Activated CD4-positive, alpha-beta memory T cell treated with anti-CD3 and anti-CD28 coated beads, Interleukin-2, amount 10 ng/mL, durations not matched to agents 7 days and 5 days (primary cell): Measurements from ENCODE around the gene ACADSB. TPM values are rescaled to one million over a fixed set of nuclear protein-coding genes. Genes with fewer than 3 reads are reported as not detected.
A peak's percentile ranks its signal among the peaks of the same experiment; 100 is the strongest.

Experiments
- CTCF ChIA-PET: fragments of 350-600 bp; sonication (Branson Sonifier 250); formaldehyde crosslinking; loops from one replicate; lab custom pipeline; 2021; ENCODE audit warnings: antibody characterized with exemption, inconsistent platforms; lab: Charles Lee
- POLR2A ChIA-PET: fragments of 350-600 bp; sonication (Branson Sonifier 250); formaldehyde crosslinking; loops from one replicate; lab custom pipeline; 2021; ENCODE audit warnings: antibody characterized with exemption; lab: Charles Lee
- DNase-seq: peaks from one replicate; pipeline ENCODE4 v3.0.0-alpha.2; 2020
- H3K27ac Mint-ChIP-seq: one replicate; pipeline ENCODE4 v1.8.0; 2021; ENCODE audit warnings: mild to moderate bottlenecking, mixed read lengths
- H3K27me3 Mint-ChIP-seq: one replicate; pipeline ENCODE4 v1.8.0; 2021; ENCODE audit warnings: mixed read lengths
- H3K36me3 Mint-ChIP-seq: one replicate; pipeline ENCODE4 v1.8.0; 2021; ENCODE audit warnings: low read depth, mixed read lengths
- H3K4me1 Mint-ChIP-seq: one replicate; pipeline ENCODE4 v1.8.0; 2021; ENCODE audit warnings: mixed read lengths
- H3K4me3 Mint-ChIP-seq: one replicate; pipeline ENCODE4 v1.8.0; 2021; ENCODE audit warnings: mild to moderate bottlenecking, mixed read lengths
- H3K9me3 Mint-ChIP-seq: one replicate; pipeline ENCODE4 v1.8.0; 2021; ENCODE audit warnings: mixed read lengths
- total RNA-seq, 2 experiments: library from RNA; stranded (reverse); gene quantifications; one replicate each; pipeline ENCODE4 v1.2.3, GENCODE V29; 2021

ACADSB gene
- total RNA-seq, result 10 to 100 TPM; 21.2 to 21.7 TPM

DNA sequence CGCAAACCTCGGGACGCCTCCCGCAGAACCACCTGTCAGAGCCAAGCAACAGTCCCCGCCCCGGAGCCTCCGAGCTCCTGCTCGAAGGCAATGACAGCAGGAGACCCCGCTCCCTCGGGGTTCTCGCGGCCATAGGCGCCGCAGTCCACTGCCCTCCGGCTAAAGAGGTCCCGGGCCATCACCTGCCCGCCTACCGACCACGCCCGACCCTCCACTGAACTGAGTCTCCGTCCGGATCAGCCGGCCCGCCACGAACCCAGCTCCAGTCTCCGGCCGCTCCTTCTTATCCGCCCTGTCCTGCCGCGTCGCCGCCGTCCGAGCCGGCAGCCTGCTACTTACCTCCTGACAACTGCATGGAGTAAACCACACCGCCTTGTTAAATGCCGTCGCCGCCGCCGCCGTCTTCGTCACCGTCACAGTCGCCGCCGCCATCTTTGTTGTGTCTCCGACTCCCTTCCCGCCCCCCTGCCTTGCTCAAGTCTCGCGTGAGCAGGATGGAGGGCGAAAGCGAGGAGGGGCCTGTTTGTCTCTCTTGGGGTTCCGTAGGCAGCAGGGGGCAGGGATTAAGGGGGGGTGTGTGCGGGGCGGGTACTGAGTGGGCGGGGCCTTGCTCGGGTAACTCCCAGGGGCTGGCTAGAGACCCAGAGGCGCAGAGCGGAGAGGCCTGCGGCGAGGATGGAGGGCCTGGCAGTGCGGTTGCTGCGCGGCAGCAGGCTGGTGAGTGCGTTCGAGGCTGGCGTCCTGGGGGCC is at the start of gene ACADSB, which contains the start of gene IKZF5:
Gene ACADSB (plus strand): TSS at position 652 of the 750 bp plus-strand sequence. CDS start 24 bp downstream, at position 676.
Gene IKZF5 (minus strand): TSS at position 441 of the 750 bp plus-strand sequence. CDS start 10,170 bp downstream, outside the sequence.
- Mint-ChIP-seq H3K27me3 (no peaks in the 10 kb centered on the region), H3K9me3 (no peaks in the 10 kb centered on the region), H3K27ac (peak within 1 kb of the TSS; percentile 91), H3K36me3 (peaks cover 11% of the 10 kb centered on the region), H3K4me1 (peaks cover 41% of the 10 kb centered on the region), H3K4me3 (peak within 1 kb of the TSS; percentile 93)
- POLR2A ChIA-PET, result interaction anchor here (0.9 to 4.4 kb wide), 12 partner anchors 10 to 233 kb away, joined by 3 to 49 read pairs (median 6); partner anchors contain the start of genes BUB3, C10orf88, FAM24B and PSTK
- peak; percentile 97 for DNase-seq
- CTCF ChIA-PET, result interaction anchor here (1.0 to 4.3 kb wide), 3 partner anchors 10 to 28 kb away, joined by 4 to 29 read pairs (median 7); partner anchors contain the start of gene PSTK

DNA sequence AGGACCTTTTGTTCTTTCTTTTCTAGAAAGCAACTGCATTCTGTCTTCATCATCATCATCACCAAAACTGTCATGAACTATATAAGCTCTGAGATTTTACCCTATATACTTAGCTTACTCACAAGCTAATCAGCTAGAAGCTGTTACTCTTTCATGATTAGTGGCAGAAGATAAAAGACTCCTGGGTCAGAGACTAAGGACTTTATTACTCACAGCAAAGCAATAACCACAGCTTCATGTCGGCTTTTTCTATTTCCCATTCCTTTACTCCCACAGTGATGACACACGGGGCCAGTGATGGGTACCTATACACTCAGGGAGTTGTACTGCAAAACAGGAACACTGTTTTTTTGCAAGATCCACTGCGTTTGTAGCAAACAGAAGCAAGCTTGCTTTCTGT is 46.4 kb upstream of the ACADSB start:
- Mint-ChIP-seq H3K27ac (no peak overlapping the region), H3K27me3 (peaks cover 14% of the 10 kb centered on the region), H3K9me3 (peaks cover 17% of the 10 kb centered on the region), H3K36me3 (peaks cover 2% of the 10 kb centered on the region), H3K4me3 (no peak overlapping the region), H3K4me1 (no peaks in the 10 kb centered on the region)
- ChIA-PET POLR2A (no interaction called here), CTCF (interaction anchor here (0.8 kb wide), 1 partner anchor 17 kb away, joined by 3 read pairs; no protein-coding TSS in a partner anchor)
- DNase-seq, result no peak

DNA sequence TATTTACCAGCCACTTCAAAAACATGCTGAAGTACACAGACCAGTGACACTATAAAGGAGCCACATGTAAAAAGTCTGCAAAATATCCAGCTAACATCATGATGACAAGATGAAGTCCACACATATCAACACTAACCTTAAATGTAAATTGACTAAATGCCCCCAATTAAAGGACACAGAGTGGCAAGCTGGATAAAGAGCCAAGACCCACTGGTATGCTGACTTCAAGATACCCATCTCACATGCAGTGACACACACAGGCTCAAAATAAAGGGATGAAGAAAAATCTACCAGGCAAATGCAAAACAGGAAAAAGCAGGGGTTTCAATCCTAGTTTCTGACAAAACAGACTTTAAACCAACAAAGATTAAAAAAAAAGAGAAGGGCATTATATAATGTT is 41.9 kb upstream of the ACADSB start:
- Mint-ChIP-seq H3K27me3 (peaks cover 23% of the 10 kb centered on the region), H3K27ac (no peak overlapping the region), H3K36me3 (peaks cover 2% of the 10 kb centered on the region), H3K9me3 (peaks cover 21% of the 10 kb centered on the region), H3K4me1 (no peaks in the 10 kb centered on the region), H3K4me3 (no peak overlapping the region)
- POLR2A ChIA-PET, result no interaction called here
- no peak for DNase-seq
- CTCF ChIA-PET, result interaction anchor here (2.1 kb wide), 1 partner anchor 12 kb away, joined by 7 read pairs; the partner anchor contains the start of gene PSTK

DNA sequence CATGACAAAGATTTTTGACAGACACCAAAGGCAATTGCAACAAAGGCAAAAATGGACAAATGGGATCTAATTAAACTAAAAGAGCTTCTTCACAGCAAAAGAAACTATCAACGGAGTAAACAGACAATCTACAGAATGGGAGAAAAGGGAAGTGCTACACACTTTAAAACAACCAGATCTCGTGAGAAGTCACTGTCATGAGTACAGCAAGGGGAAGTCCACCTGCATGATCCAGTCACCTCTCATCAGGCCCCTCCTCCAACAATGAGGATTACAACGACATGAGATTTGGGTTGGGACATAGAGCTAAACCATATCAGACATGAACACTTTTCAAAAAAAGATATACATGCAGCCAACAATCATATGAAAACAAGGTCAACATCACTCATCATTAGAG is 40.1 kb upstream of the ACADSB start:
- DNase-seq, result no peak
- H3K4me1 Mint-ChIP-seq, result no peaks in the 10 kb centered on the region
- no peak overlapping the region for H3K27ac Mint-ChIP-seq
- peaks cover 2% of the 10 kb centered on the region for H3K36me3 Mint-ChIP-seq
- POLR2A ChIA-PET, result no interaction called here
- peaks cover 22% of the 10 kb centered on the region for H3K27me3 Mint-ChIP-seq
- CTCF ChIA-PET, result interaction anchor here (1.8 kb wide), 1 partner anchor 12 kb away, joined by 3 read pairs; the partner anchor contains the start of gene PSTK
- H3K4me3 Mint-ChIP-seq, result no peak overlapping the region
- H3K9me3 Mint-ChIP-seq, result peaks cover 21% of the 10 kb centered on the region

DNA sequence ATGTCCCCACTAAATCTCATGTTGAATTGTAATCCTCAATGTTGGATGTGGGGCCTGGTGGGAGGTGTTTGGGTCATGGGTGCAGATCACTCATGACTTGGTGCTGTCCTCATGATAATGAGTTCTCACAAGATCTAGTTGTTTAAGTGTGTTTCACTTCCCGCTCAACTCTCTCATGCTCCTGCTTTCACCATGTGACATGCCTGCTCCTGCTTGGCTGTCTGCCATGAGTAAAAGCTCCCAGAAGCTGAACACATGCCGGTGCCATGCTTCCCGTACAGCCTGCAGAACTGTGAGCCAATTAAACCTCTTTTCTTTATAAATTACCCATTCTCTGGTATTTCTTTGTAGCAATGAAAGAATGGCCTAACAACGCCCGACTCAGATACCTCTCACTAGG is 34.8 kb upstream of the ACADSB start:
- H3K4me1 Mint-ChIP-seq, result no peaks in the 10 kb centered on the region
- CTCF ChIA-PET, result no interaction called here

DNA sequence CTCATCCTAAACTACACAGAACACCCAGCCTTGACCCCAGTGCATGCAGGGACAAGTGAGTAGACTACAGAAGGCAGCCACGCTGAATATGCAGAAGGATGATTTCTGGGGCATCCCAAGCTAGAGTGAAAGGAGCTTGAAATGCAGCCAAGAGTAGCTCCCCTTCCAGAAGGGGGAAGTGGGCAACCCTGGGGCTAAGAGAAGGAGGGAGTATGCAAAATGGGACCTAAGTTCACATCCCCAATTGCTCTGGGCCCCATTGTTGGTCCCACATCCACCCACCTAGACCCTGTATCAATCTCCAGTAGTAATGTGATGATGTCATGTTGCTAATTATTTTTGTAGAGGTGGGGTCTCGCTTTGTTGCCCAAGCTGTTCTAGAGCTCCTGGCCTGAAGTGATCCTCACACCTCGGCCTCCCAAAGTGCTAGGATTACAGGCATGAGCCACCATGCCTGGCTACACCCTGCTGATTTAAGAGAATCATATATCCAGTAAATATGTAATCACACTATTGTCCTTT is 34.2 kb upstream of the ACADSB start:
- DNase-seq, result no peak
- H3K36me3 Mint-ChIP-seq, result no peaks in the 10 kb centered on the region
- H3K4me3 Mint-ChIP-seq, result no peak overlapping the region
- POLR2A ChIA-PET, result no interaction called here
- no peaks in the 10 kb centered on the region for H3K4me1 Mint-ChIP-seq
- CTCF ChIA-PET, result no interaction called here
- H3K27ac Mint-ChIP-seq, result no peak overlapping the region
- peaks cover 5% of the 10 kb centered on the region for H3K27me3 Mint-ChIP-seq
- H3K9me3 Mint-ChIP-seq, result no peaks in the 10 kb centered on the region

More for the DNA sequence above, 34.8 kb upstream of the ACADSB start:
- Mint-ChIP-seq H3K36me3 (no peaks in the 10 kb centered on the region), H3K4me3 (no peak overlapping the region), H3K27me3 (peaks cover 5% of the 10 kb centered on the region), H3K27ac (no peak overlapping the region), H3K9me3 (no peaks in the 10 kb centered on the region)
- POLR2A ChIA-PET, result no interaction called here
- no peak for DNase-seq

DNA sequence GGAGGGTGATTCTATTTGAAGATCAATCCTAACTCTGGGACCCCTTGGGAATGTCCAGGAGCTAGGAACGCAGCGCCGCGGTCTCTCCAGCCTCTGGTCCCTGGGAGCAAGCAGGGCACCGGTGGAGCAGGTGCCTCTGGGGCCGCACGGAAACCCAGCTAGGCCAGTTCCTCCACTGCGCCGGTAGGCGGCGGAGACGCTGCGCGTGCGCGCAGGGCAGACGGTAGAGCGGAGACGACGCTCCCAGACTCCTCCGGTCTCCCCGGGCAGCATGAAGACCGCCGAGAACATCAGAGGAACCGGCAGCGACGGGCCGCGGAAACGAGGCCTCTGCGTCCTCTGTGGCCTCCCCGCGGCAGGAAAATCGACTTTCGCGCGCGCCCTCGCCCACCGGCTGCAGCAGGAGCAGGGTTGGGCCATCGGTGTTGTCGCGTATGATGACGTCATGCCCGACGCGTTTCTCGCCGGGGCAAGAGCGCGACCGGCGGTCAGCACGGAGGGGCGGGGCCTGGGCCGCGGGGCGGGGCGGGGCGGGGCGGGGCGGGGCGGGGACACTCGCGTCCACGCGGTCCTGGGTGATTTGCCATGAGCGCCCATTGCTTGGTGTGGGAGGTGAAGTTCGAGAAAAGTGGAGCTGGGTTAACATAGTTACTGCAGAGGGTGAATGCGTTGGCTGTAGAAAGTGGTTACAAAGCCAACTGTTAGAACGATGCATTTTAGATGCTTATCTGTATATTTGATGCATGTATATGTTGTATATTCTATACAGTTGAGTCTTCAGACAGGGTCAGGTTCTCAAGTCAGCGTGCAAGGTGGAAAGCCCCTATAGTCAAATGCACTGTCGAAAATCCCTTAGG is 28.4 kb upstream of the ACADSB start, which contains the start of gene PSTK:
Gene PSTK (plus strand): TSS at position 193 of the 857 bp plus-strand sequence. CDS start 79 bp downstream, at position 272.
- Mint-ChIP-seq H3K4me3 (peak within 1 kb of the TSS; percentile 80), H3K9me3 (no peaks in the 10 kb centered on the region), H3K27me3 (no peaks in the 10 kb centered on the region), H3K4me1 (peaks cover 15% of the 10 kb centered on the region), H3K27ac (peak within 1 kb of the TSS; percentile 84), H3K36me3 (no peaks in the 10 kb centered on the region)
- CTCF ChIA-PET, result interaction anchor here (1.0 to 3.2 kb wide), 12 partner anchors 11 to 103 kb away, joined by 3 to 29 read pairs (median 5); partner anchors contain the start of genes ACADSB, C10orf88 and IKZF5
- POLR2A ChIA-PET, result interaction anchor here (0.6 to 4.5 kb wide), 10 partner anchors 9 to 174 kb away, joined by 3 to 49 read pairs (median 5); partner anchors contain the start of genes ACADSB, BUB3, C10orf88 and FAM24B
- peak; percentile 89 for DNase-seq

DNA sequence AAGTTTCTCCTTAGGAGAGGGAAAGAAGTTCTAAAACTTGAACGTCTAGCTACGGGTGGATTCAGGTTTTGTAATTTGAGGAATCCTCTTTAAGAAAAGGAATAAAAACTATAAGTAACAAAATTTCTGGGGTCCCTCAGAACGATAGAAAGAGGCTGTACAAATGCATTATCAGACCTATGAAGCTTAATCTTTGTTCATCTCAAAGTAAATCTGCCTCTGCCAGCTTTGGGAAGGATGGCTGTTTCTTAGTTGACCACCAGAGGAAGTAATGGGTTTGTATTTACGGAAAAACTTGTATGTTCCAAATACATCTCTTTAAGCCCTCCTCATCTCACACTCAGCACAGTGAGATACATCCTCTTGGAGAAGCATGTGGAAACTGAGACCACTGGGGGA is 27.7 kb upstream of the ACADSB start:
- H3K9me3 Mint-ChIP-seq, result no peaks in the 10 kb centered on the region
- ChIA-PET POLR2A (interaction anchor here (0.6 to 4.5 kb wide), 10 partner anchors 8 to 173 kb away, joined by 3 to 49 read pairs (median 5); partner anchors contain the start of genes ACADSB, BUB3, C10orf88 and FAM24B), CTCF (interaction anchor here (1.1 to 3.2 kb wide), 9 partner anchors 10 to 104 kb away, joined by 3 to 29 read pairs (median 6); partner anchors contain the start of genes ACADSB, C10orf88 and IKZF5)
- H3K4me1 Mint-ChIP-seq, result peaks cover 15% of the 10 kb centered on the region
- peak overlapping the region; percentile 84 for H3K27ac Mint-ChIP-seq
- H3K27me3 Mint-ChIP-seq, result no peaks in the 10 kb centered on the region
- DNase-seq, result no peak
- no peaks in the 10 kb centered on the region for H3K36me3 Mint-ChIP-seq
- H3K4me3 Mint-ChIP-seq, result peak overlapping the region; percentile 80

DNA sequence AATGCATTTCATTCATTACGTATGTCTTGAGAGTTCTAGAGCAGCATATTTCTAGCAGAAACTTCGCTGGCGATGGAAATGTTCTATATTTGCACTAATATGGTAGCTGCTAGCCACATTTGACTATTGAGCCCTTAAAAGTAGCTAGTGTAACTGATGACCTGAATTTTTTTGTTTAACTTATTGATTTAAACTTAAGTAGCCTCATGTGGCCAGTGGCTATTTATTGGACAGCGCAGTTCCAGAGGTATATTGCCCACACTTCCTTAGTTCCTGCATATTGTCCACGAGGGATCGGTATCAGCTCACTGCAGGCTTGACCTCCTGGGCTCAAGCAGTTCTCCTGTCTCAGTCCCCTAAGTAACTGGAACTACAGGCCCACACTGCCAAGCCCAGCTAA is 24.9 kb upstream of the ACADSB start:
- no peak overlapping the region for H3K4me3 Mint-ChIP-seq
- no peaks in the 10 kb centered on the region for H3K9me3 Mint-ChIP-seq
- peaks cover 2% of the 10 kb centered on the region for H3K36me3 Mint-ChIP-seq
- CTCF ChIA-PET, result interaction anchor here (0.5 to 2.0 kb wide), 2 partner anchors 24 to 575 kb away, joined by 3 to 7 read pairs; no protein-coding TSS in a partner anchor
- no peak overlapping the region for H3K27ac Mint-ChIP-seq
- no peak for DNase-seq
- H3K4me1 Mint-ChIP-seq, result peaks cover 15% of the 10 kb centered on the region
- POLR2A ChIA-PET, result interaction anchor here (0.8 to 2.0 kb wide), 2 partner anchors 24 to 30 kb away, joined by 3 to 7 read pairs; partner anchors contain the start of genes ACADSB, C10orf88 and IKZF5
- H3K27me3 Mint-ChIP-seq, result no peaks in the 10 kb centered on the region

DNA sequence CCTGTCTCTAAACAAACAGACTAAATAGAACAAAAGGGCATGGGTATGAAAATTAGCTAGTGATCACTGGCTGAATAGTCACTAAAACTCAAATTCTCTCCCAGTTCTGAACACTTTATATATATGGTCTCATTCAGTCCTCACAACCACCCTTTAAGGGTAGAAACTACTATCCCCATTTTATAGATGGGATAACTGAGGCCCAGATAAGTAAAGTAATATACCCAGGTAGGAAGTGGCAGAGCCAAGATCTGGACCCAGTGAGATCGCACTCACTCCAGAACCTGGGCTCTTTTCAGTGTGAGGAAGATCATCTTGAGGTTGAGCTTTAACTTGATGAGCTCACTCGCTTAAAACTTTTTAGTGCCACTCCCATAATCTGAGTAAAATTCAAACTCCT is 24.1 kb upstream of the ACADSB start:
- Mint-ChIP-seq H3K27me3 (no peaks in the 10 kb centered on the region), H3K4me3 (no peak overlapping the region), H3K4me1 (peaks cover 14% of the 10 kb centered on the region), H3K36me3 (peaks cover 2% of the 10 kb centered on the region), H3K27ac (no peak overlapping the region), H3K9me3 (no peaks in the 10 kb centered on the region)
- DNase-seq, result no peak
- CTCF ChIA-PET, result interaction anchor here (2.0 kb wide), 1 partner anchor 23 kb away, joined by 7 read pairs; no protein-coding TSS in a partner anchor
- POLR2A ChIA-PET, result interaction anchor here (1.3 to 2.0 kb wide), 2 partner anchors 23 to 24 kb away, joined by 4 to 7 read pairs; partner anchors contain the start of genes ACADSB and IKZF5

DNA sequence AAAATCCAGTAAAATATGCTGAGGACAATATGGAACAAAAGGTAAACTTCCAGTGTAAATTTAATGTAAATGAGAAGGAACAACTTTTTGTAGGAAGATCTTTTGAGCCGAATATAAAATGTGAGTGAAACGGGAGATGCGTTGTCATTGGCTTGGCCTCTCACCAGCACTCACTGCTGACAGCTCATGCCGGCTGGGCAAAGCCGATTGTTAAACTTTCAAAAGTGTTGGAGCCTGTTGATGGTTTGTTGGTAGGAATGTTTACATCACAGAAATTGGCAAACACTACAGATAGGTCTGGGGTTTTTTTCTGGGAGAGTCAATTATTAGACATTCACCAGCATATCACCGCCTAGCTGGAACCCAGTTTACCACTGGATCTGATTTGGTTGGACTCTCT is 22.5 kb upstream of the ACADSB start:
- CTCF ChIA-PET, result no interaction called here

DNA sequence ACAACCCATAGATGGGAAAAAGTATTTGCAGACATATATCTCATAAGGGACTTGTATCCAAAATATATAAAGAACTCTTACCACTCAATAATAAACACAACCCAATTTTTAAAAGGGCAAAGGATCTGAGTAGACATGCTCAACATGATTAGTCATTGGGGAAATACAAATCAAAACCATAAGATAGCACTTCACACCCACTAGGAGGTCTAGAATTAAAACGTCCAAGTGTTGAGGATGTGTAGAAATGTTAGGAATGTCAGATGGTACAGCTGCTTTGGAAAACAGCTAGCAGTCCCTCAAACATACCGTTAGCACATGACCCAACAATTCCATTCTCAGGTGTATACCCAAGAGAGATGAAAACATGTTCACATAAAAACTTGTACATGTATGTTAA is 20.3 kb upstream of the ACADSB start:
- Mint-ChIP-seq H3K4me1 (no peaks in the 10 kb centered on the region), H3K9me3 (no peaks in the 10 kb centered on the region), H3K27ac (no peak overlapping the region), H3K4me3 (no peak overlapping the region), H3K36me3 (peaks cover 10% of the 10 kb centered on the region), H3K27me3 (no peaks in the 10 kb centered on the region)
- CTCF ChIA-PET, result no interaction called here
- POLR2A ChIA-PET, result interaction anchor here (2.9 kb wide), 1 partner anchor 8 kb away, joined by 11 read pairs; the partner anchor contains the start of gene PSTK
- DNase-seq, result no peak

More for the DNA sequence above, 22.5 kb upstream of the ACADSB start:
- no peaks in the 10 kb centered on the region for H3K9me3 Mint-ChIP-seq
- peaks cover 1% of the 10 kb centered on the region for H3K4me1 Mint-ChIP-seq
- POLR2A ChIA-PET, result no interaction called here
- peaks cover 5% of the 10 kb centered on the region for H3K36me3 Mint-ChIP-seq
- no peak overlapping the region for H3K4me3 Mint-ChIP-seq
- H3K27ac Mint-ChIP-seq, result no peak overlapping the region
- no peaks in the 10 kb centered on the region for H3K27me3 Mint-ChIP-seq
- DNase-seq, result no peak
